H1 (cell line): Measurements from ENCODE around the gene RNF215.

Experiments
- EP300 ChIP-seq, 2 experiments: IDR thresholded peaks; 1 replicate in 1 of 2; 2 replicates in 1 of 2; pipeline ENCODE4 v1.6.1; 2011 to 2012; ENCODE audit warnings: low read depth in 2 of 2, low read length in 2 of 2, mild to moderate bottlenecking in 2 of 2, borderline replicate concordance in 1 of 2, inconsistent platforms in 1 of 2, moderate library complexity in 1 of 2
- EZH2 ChIP-seq: fragments of 200-600 bp; sonication (generic); IDR thresholded peaks from 2 replicates; pipeline ENCODE4 v1.7.1; 2012; ENCODE audit warnings: low read depth, mild to moderate bottlenecking, moderate library complexity, low read length, inconsistent platforms; ENCODE audit not compliant: severe bottlenecking
- GABPA ChIP-seq: IDR thresholded peaks from 2 replicates; pipeline ENCODE4 v1.6.1; 2011; ENCODE audit warnings: mild to moderate bottlenecking, low read length, moderate library complexity, borderline replicate concordance; ENCODE audit not compliant: insufficient read depth
- HDAC2 ChIP-seq, 2 experiments: fragments of 300-600 bp in 1 of 2; sonication (generic) in 1 of 2; IDR thresholded peaks; 2 replicates each; pipeline ENCODE4 v1.6.1; 2011 to 2012; ENCODE audit warnings: low read depth in 2 of 2, low read length in 2 of 2, mild to moderate bottlenecking in 2 of 2, moderate library complexity in 2 of 2, borderline replicate concordance in 1 of 2, inconsistent platforms in 1 of 2
- NANOG ChIP-seq: IDR thresholded peaks from 2 replicates; pipeline ENCODE4 v1.6.1; 2011; ENCODE audit warnings: low read length, low read depth, mild to moderate bottlenecking, inconsistent platforms; ENCODE audit not compliant: insufficient read depth, poor library complexity, severe bottlenecking
- POLR2A ChIP-seq, 2 experiments: IDR thresholded peaks; 1 replicate in 1 of 2; 2 replicates in 1 of 2; pipeline ENCODE4 v1.6.1; 2011; ENCODE audit warnings: low read depth in 2 of 2, low read length in 2 of 2, mild to moderate bottlenecking in 2 of 2; ENCODE audit errors: control extremely low read depth in 1 of 2
- POLR2AphosphoS5 ChIP-seq: IDR thresholded peaks from 2 replicates; pipeline ENCODE4 v1.6.1; 2011; ENCODE audit warnings: low read depth, low read length
- RAD21 ChIP-seq, 2 experiments: IDR thresholded peaks in 1 of 2; conservative IDR thresholded peaks in 1 of 2; 2 replicates each; pipeline ENCODE4 v1.6.1; 2011; ENCODE audit warnings: low read depth in 2 of 2, low read length in 2 of 2, improper control_type of control experiment in 1 of 2, inconsistent platforms in 1 of 2, mild to moderate bottlenecking in 1 of 2, moderate library complexity in 1 of 2
- SIX5 ChIP-seq: IDR thresholded peaks from 2 replicates; pipeline ENCODE4 v1.6.1; 2011; ENCODE audit warnings: mild to moderate bottlenecking, low read depth, low read length
- SP1 ChIP-seq: IDR thresholded peaks from 2 replicates; pipeline ENCODE4 v1.6.1; 2011; ENCODE audit warnings: low read depth, low read length
- TF ChIP-seq, protein P1 (sequence below), 3 experiments: IDR thresholded peaks; 1 replicate in 2 of 3; 2 replicates in 1 of 3; pipeline versions ENCODE4 v1.5.1 to v1.6.1; 2011; ENCODE audit warnings: low read length in 3 of 3, mild to moderate bottlenecking in 3 of 3, inconsistent platforms in 2 of 3, low read depth in 1 of 3, moderate library complexity in 1 of 3; ENCODE audit not compliant: insufficient read depth in 1 of 3; ENCODE audit errors: control extremely low read depth in 1 of 3
- TF ChIP-seq, protein P2 (sequence below): fragments of 300-600 bp; sonication (generic); IDR thresholded peaks from 2 replicates; pipeline ENCODE4 v1.7.1; 2012; ENCODE audit warnings: low read length, moderate library complexity, mild to moderate bottlenecking, inconsistent platforms; ENCODE audit not compliant: insufficient replicate concordance
- TF ChIP-seq, protein P3 (sequence below): IDR thresholded peaks from 2 replicates; pipeline ENCODE4 v1.6.1; 2012; ENCODE audit warnings: inconsistent platforms

DNA sequence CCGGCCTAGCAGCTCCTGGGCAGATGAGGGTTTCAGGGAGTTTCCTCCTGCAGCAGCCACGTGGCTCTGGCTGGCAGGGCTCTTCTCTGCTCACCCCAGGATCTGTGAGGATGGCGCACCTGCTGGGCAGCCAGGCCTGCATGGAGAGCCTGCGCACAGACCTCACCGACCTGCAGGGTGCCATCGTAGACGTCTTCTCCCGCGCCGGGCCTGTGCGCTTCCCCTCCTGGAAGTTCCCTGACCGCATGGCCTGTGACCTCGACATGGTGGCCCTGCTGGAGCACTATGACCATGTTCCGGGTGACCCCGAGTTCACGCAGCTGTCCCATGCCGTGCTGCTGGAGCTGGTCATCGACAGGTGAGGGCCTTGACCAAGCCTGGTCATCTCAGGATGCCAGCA is 21.3 kb downstream of the RNF215 start:
- TF ChIP-seq, protein P1, sequence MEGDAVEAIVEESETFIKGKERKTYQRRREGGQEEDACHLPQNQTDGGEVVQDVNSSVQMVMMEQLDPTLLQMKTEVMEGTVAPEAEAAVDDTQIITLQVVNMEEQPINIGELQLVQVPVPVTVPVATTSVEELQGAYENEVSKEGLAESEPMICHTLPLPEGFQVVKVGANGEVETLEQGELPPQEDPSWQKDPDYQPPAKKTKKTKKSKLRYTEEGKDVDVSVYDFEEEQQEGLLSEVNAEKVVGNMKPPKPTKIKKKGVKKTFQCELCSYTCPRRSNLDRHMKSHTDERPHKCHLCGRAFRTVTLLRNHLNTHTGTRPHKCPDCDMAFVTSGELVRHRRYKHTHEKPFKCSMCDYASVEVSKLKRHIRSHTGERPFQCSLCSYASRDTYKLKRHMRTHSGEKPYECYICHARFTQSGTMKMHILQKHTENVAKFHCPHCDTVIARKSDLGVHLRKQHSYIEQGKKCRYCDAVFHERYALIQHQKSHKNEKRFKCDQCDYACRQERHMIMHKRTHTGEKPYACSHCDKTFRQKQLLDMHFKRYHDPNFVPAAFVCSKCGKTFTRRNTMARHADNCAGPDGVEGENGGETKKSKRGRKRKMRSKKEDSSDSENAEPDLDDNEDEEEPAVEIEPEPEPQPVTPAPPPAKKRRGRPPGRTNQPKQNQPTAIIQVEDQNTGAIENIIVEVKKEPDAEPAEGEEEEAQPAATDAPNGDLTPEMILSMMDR (IDR thresholded peaks at IDR 0.05; ENCODE audit: control extremely low read depth in 1 of 3, insufficient read depth in 1 of 3, low read depth in 1 of 3, low read length in 3 of 3) = no peak
- TF ChIP-seq GABPA = no peak
- TF ChIP-seq, protein P2, sequence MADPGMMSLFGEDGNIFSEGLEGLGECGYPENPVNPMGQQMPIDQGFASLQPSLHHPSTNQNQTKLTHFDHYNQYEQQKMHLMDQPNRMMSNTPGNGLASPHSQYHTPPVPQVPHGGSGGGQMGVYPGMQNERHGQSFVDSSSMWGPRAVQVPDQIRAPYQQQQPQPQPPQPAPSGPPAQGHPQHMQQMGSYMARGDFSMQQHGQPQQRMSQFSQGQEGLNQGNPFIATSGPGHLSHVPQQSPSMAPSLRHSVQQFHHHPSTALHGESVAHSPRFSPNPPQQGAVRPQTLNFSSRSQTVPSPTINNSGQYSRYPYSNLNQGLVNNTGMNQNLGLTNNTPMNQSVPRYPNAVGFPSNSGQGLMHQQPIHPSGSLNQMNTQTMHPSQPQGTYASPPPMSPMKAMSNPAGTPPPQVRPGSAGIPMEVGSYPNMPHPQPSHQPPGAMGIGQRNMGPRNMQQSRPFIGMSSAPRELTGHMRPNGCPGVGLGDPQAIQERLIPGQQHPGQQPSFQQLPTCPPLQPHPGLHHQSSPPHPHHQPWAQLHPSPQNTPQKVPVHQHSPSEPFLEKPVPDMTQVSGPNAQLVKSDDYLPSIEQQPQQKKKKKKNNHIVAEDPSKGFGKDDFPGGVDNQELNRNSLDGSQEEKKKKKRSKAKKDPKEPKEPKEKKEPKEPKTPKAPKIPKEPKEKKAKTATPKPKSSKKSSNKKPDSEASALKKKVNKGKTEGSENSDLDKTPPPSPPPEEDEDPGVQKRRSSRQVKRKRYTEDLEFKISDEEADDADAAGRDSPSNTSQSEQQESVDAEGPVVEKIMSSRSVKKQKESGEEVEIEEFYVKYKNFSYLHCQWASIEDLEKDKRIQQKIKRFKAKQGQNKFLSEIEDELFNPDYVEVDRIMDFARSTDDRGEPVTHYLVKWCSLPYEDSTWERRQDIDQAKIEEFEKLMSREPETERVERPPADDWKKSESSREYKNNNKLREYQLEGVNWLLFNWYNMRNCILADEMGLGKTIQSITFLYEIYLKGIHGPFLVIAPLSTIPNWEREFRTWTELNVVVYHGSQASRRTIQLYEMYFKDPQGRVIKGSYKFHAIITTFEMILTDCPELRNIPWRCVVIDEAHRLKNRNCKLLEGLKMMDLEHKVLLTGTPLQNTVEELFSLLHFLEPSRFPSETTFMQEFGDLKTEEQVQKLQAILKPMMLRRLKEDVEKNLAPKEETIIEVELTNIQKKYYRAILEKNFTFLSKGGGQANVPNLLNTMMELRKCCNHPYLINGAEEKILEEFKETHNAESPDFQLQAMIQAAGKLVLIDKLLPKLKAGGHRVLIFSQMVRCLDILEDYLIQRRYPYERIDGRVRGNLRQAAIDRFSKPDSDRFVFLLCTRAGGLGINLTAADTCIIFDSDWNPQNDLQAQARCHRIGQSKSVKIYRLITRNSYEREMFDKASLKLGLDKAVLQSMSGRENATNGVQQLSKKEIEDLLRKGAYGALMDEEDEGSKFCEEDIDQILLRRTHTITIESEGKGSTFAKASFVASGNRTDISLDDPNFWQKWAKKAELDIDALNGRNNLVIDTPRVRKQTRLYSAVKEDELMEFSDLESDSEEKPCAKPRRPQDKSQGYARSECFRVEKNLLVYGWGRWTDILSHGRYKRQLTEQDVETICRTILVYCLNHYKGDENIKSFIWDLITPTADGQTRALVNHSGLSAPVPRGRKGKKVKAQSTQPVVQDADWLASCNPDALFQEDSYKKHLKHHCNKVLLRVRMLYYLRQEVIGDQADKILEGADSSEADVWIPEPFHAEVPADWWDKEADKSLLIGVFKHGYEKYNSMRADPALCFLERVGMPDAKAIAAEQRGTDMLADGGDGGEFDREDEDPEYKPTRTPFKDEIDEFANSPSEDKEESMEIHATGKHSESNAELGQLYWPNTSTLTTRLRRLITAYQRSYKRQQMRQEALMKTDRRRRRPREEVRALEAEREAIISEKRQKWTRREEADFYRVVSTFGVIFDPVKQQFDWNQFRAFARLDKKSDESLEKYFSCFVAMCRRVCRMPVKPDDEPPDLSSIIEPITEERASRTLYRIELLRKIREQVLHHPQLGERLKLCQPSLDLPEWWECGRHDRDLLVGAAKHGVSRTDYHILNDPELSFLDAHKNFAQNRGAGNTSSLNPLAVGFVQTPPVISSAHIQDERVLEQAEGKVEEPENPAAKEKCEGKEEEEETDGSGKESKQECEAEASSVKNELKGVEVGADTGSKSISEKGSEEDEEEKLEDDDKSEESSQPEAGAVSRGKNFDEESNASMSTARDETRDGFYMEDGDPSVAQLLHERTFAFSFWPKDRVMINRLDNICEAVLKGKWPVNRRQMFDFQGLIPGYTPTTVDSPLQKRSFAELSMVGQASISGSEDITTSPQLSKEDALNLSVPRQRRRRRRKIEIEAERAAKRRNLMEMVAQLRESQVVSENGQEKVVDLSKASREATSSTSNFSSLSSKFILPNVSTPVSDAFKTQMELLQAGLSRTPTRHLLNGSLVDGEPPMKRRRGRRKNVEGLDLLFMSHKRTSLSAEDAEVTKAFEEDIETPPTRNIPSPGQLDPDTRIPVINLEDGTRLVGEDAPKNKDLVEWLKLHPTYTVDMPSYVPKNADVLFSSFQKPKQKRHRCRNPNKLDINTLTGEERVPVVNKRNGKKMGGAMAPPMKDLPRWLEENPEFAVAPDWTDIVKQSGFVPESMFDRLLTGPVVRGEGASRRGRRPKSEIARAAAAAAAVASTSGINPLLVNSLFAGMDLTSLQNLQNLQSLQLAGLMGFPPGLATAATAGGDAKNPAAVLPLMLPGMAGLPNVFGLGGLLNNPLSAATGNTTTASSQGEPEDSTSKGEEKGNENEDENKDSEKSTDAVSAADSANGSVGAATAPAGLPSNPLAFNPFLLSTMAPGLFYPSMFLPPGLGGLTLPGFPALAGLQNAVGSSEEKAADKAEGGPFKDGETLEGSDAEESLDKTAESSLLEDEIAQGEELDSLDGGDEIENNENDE = no peak
- TF ChIP-seq, protein P3, sequence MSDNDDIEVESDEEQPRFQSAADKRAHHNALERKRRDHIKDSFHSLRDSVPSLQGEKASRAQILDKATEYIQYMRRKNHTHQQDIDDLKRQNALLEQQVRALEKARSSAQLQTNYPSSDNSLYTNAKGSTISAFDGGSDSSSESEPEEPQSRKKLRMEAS = no peak
- no peak for TF ChIP-seq SP1
- no peak for TF ChIP-seq RAD21 (IDR thresholded peaks at IDR 0.05 in 1 of 2, conservative IDR thresholded peaks at IDR 0.05 in 1 of 2; ENCODE audit: low read depth in 2 of 2, low read length in 2 of 2)
- no peak for TF ChIP-seq HDAC2 (IDR thresholded peaks at IDR 0.05; ENCODE audit: borderline replicate concordance in 1 of 2, low read depth in 2 of 2, low read length in 2 of 2)
- TF ChIP-seq EZH2 = no peak
- TF ChIP-seq EP300 (IDR thresholded peaks at IDR 0.05; ENCODE audit: borderline replicate concordance in 1 of 2, low read depth in 2 of 2, low read length in 2 of 2) = no peak
- no peak for TF ChIP-seq NANOG
- no peak for TF ChIP-seq POLR2A (IDR thresholded peaks at IDR 0.05; ENCODE audit: control extremely low read depth in 1 of 2, low read depth in 2 of 2, low read length in 2 of 2)
- TF ChIP-seq SIX5 = no peak
- no peak for TF ChIP-seq POLR2AphosphoS5
